ENCODE measurements around the gene KLHL26.

The KLHL26 gene

DNA sequence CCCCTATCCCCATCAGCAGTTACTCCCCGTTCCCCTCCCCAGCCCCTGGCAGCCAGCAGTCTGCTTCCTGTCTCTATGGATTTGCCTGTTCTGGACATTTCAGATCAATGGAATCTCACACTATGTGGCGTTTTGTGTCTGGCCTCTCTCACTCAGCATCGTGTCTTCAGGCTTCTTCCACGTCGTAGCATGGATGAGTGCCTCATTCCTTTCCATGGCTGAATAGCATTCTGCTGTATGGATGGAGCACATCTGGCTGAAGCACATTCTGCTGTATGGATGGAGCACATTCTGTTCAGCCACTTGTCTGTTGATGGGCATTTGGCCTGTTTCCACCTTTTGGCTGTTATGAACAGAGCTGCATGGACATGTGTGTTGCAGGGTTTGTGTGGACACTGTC lies 76.2 kb downstream of the KLHL26 start:
- no peak for DNase-seq (ENCODE audit: low read depth in 2 of 2)

DNA sequence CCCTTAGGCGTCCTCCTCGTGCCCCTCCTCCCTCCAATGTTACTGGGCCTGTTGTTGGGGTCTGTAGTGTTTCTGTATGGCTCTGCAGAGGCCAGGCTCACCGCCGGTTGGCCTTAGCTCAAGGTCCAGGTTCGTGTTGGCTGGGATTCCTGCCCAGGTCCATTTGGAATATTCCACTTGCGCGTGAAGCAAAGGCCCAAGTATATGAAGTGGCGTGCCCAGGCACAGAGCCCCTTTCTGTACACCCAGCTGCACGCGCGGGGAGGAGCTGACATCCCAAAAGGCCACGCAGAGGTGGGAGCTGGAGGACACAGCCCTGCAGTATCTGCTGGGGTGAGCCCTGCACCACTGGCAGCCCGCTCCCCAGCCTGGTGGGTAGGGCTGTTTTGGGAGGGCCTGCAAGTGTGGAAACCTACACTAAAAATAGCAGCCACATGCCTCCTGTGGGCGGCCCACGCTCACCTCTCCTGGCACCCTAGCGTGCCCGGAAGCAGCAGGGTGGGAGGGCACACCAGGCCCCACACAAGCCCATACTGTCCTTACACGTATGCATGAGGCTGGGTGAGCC lies 76.8 kb downstream of the KLHL26 start:
- no peak for DNase-seq (ENCODE audit: low read depth in 2 of 2)

DNA sequence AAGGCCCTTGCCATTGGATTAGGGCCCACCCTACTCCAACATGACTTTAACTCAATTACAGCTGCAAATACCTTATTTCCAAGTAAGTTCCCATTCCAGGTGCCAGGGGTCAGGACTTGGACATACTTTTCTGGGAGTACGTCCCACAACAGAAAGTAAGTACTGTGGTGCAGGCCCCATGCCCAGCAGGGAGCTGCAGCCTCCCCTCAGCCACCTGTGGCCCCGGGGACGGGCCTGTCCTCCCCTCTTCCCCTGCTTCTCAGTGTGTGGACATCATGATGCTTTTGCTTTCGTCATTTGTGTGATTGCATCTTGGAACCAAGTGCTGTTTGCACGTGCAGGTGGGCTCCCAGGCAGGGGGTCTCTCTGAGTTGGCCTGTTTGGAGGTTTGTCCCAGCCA lies 78.6 kb downstream of the KLHL26 start:
- DNase-seq (ENCODE audit: low read depth in 2 of 2) = no peak

DNA sequence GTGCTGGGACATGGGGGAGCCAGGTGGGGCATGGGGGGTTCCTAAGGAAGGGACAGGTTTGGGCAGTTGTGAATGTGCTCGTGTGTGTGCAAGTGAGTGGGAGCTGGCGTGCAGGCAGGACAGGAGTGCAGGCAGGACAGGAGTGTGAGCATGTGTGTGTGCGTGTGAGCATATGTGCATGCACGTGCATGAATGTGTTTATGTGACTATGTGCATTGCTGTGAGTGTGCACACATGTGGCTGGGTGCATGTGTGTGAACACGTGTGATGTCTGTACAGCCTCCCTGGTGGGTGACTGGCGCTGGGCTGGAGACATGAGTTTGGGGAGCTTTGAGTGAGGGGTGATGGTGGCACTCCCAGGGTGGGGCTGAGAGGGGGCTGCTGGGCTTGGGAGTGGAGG lies 80.0 kb downstream of the KLHL26 start:
- DNase-seq (ENCODE audit: low read depth in 2 of 2) = no peak

DNA sequence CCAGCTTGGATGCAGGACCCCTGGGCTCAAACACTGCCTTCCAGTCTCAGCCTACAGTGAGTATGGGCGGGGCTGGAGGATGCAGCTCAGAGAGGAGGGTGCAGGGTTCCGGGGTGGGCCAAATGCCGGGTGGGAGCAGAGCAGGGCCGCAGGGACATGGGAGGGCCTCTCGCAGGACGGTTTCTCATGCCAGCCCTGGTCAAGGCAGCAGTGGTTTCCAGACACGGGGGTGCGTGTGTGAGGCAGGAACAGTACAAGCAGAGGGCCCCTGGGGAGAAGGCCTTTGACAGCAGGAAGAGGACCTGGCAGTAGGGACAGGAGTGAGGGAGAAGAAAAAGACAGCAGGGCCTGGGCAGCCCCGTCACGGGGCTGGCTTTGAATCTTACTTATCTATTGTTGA lies 80.8 kb downstream of the KLHL26 start:
- DNase-seq (ENCODE audit: low read depth in 2 of 2) = no peak

DNA sequence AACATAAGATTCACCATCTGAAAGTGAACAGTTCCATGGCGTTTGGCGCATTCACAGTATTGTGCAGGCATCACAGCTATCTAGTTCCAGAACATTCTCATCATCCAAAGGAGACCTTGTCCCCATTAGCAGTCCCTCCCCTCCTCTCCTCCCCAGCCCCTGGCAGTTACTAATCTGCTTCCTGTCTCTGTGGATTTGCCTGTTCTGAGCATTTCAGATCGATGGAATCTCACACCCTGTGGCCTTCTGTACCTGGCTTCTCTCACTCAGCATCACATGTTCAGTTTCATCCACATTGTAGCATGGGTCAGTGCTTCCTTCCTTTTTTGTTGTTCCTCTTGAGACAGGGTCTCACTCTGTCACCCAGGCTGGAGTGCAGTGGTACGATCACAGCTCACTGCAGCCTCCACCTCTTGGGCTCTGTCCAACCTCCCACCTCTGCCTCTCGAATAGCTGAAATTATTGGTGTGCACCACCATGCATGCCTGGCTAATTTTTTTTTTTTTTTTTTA lies 81.2 kb downstream of the KLHL26 start:
- DNase-seq (ENCODE audit: low read depth in 2 of 2) = no peak

DNA sequence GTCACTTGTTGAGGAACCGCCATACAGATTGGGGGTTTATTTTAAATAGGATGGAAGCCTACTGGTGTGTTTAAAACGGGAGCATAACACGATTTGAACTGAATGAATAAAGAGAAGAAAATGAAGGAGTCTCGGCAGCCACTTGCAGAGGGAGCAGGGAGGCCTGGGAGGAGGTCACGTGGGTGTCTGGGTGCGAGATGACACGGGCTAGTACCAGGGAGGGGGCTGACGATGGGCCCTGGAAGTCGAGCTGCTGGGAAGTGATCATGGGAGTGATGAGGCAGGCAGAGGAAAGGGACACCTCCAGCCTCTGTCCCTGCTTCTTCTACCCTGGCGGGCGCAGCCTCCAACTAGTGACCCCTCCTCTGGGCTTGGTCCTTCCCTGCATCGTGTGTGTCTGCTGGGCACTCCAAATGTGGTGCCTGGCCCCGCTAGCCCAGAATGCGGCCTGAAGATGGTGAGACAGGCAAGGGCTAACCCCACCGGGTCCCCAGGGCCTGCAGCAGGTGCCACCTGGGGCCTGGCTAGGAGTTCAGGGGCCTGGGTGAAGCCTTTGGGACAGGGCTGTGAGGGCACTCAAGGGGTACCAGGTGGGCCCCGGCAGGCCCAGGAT lies 82.1 kb downstream of the KLHL26 start:
- DNase-seq (ENCODE audit: low read depth in 2 of 2) = no peak

DNA sequence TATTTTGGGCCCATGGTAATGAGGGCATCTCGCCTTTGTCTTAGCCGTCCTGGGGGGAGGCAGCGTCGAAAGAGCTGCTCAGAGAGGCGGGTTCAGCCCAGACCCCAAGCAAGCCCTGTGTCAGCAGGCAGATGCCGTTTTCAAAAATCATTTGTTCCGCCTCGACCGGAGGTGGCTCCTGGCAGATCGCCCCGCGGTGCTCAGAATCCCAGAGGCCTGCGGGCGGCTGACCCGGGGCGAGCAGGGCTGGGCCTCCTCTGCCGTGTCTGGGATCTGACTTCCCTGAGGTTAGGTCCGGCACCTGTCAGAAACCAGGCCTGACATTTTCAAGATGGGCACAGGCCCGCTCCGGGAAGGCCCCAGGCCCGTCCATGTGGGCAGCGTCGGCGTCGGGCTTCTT lies 82.7 kb downstream of the KLHL26 start:
- DNase-seq (ENCODE audit: low read depth in 2 of 2) = no peak

All from stimulated activated CD8-positive, alpha-beta memory T cell treated with anti-CD3 and anti-CD28 coated beads, Interleukin-2, amount 100 ng/mL, for 1 hour (primary cell).